Adrenal gland (tissue), 12 donors: ENCODE measurements around the gene DLGAP1. TPM values are rescaled to one million over a fixed set of nuclear protein-coding genes. Genes with fewer than 3 reads are reported as not detected.

Experiments used
- DNase-seq, 7 donors: peaks; one replicate each; pipeline ENCODE4 v3.0.0-alpha.2; 2019 to 2020
- H3K27ac ChIP-seq, 5 donors: fragments of 200-600 bp; sonication (generic) in 4 of 5; 1 replicate in 3 of 5; 2 replicates in 2 of 5; pipeline versions ENCODE4 v1.5.1 to v1.8.0; 2016 to 2020; ENCODE audit warnings: mild to moderate bottlenecking in 1 of 5
- H3K27me3 ChIP-seq: fragments of 200-600 bp; 2 replicates; pipeline ENCODE4 v1.8.0; 2021
- H3K36me3 ChIP-seq, 2 donors: fragments of 200-600 bp; replicated peaks in 1 of 2; 1 replicate in 1 of 2; 2 replicates in 1 of 2; pipeline versions ENCODE4 v1.5.1 to v1.8.0; 2018 to 2022
- H3K4me1 ChIP-seq, 2 donors: fragments of 200-600 bp; replicated peaks in 1 of 2; 1 replicate in 1 of 2; 2 replicates in 1 of 2; pipeline versions ENCODE4 v1.5.1 to v1.8.0; 2018 to 2021
- H3K4me3 ChIP-seq, 4 donors: fragments of 200-600 bp; sonication (generic) in 3 of 4; one replicate each; pipeline ENCODE4 v1.5.1; 2016 to 2018
- H3K9me3 ChIP-seq, 3 donors: fragments of 200-600 bp; sonication (generic) in 1 of 3; replicated peaks in 1 of 3; 1 replicate in 2 of 3; 2 replicates in 1 of 3; pipeline versions ENCODE4 v1.5.1 to v1.8.0; 2016 to 2021
- POLR2A ChIP-seq, 2 donors: fragments of 450-650 bp; IDR thresholded peaks; one replicate each; pipeline ENCODE4 v1.6.1; 2017; ENCODE audit warnings: antibody characterized with exemption in 2 of 2, mild to moderate bottlenecking in 2 of 2, moderate library complexity in 1 of 2
- WGBS, 4 donors: extraction: QIAGEN DNeasy Blood & Tissue Kit in 2 of 4; methylation state at CpG; one replicate each; pipeline versions ENCODE4 v1.1.5 to v1.1.7; 2013 to 2017; 5-methylcytosine and 5-hydroxymethylcytosine counted together
- intact Hi-C, 2 donors: fragments of 100-400 bp; cut with DNase I; formaldehyde crosslinking; loops; one replicate each; pipeline versions ENCODE4 v1.14.1 to v1.15.0; 2022 to 2023
- polyA plus RNA-seq, 3 donors: library from polyadenylated mRNA; stranded (reverse); fragments of 200-250 nt in 2 of 3; fragments of 350-450 nt in 1 of 3; fragmentation: Illumina TruSeq in 1 of 3; extraction: RNeasy Lipid Tissue Mini Kit (QIAGEN cat#74804) in 1 of 3; gene quantifications; one replicate each; pipeline ENCODE4 v1.2.3, GENCODE V29; 2013 to 2014
- total RNA-seq, 9 donors: library from RNA; depleted of rRNA in 4 of 9; stranded (reverse); fragments of >200 nt in 4 of 9; fragments of 120-200 nt in 1 of 9; fragmentation: NEBNext Ultra II Directional in 1 of 9; extraction: Animal tissue kit (Norgen Biotek cat#: 25700) in 1 of 9; gene quantifications; one replicate each; pipeline versions ENCODE4 v1.1.0 to v1.2.4, GENCODE V29; 2013 to 2023
- TF ChIP-seq, protein P1 (sequence below), 6 experiments: fragments of 450-650 bp in 4 of 6; fragments of 200-600 bp in 2 of 6; sonication (generic) in 1 of 6; IDR thresholded peaks; 1 replicate in 5 of 6; 2 replicates in 1 of 6; pipeline versions ENCODE4 v1.5.1 to v1.8.0; 2016 to 2021; ENCODE audit warnings: antibody characterized with exemption in 6 of 6, mild to moderate bottlenecking in 2 of 6, moderate library complexity in 1 of 6
- donor health status: healthy with polysubstance abuse.
- donor health status: Bipolar disorder and iron deficiency.
- donor health status: DM: yes; HTN: yes; CAD: no.
- donor health status: DM: no; HTN: no; CAD: no.
- donor health status: DM: no; HTN: no; CAD: no.
- donor health status: DM: yes; HTN: yes; CAD: no.

DLGAP1 gene
- total and polyA plus RNA-seq, 12 donors = 1.7 to 30.9 (median 12.9) TPM

DNA sequence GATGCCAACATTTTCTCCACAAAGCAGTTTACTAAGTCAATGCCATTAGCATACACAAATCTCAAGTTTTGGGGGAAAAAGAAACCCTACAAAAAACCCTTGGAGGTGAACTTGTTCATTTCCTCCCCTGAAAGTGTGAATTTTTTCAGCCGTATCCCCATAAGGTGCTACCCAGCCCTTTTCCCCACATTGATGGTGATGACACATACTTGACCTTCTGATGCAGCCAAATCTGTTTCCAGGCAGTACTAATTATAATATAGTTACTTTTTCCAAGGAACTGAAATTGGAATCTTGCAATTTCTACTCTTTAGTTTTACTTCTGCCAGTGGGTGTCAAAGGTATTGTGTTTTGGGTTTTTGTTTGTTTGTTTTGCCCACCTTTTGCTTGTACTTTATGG is 530.7 kb downstream of the DLGAP1 start:
- H3K4me3 ChIP-seq = no peak overlapping the region
- peak in 3 of 7 donors; percentile 24 to 35 (median 32) for DNase-seq
- no peaks in the 10 kb centered on the region for H3K9me3 ChIP-seq
- intact Hi-C loops = no loop called here
- WGBS, 4 donors = 42 to 56% (median 45%) methylated on average over 1 of the region's 1 CpG
- no peak overlapping the region for H3K27ac ChIP-seq
- H3K27me3 ChIP-seq = no peaks in the 10 kb centered on the region
- TF ChIP-seq, protein P1, sequence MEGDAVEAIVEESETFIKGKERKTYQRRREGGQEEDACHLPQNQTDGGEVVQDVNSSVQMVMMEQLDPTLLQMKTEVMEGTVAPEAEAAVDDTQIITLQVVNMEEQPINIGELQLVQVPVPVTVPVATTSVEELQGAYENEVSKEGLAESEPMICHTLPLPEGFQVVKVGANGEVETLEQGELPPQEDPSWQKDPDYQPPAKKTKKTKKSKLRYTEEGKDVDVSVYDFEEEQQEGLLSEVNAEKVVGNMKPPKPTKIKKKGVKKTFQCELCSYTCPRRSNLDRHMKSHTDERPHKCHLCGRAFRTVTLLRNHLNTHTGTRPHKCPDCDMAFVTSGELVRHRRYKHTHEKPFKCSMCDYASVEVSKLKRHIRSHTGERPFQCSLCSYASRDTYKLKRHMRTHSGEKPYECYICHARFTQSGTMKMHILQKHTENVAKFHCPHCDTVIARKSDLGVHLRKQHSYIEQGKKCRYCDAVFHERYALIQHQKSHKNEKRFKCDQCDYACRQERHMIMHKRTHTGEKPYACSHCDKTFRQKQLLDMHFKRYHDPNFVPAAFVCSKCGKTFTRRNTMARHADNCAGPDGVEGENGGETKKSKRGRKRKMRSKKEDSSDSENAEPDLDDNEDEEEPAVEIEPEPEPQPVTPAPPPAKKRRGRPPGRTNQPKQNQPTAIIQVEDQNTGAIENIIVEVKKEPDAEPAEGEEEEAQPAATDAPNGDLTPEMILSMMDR (IDR thresholded peaks at IDR 0.05) = no peak
- no peak for TF ChIP-seq POLR2A (IDR thresholded peaks at IDR 0.05)
- H3K36me3 ChIP-seq = no peaks in the 10 kb centered on the region
- H3K4me1 ChIP-seq = peaks cover 0 to 13% of the 10 kb centered on the region in 2 donors

DNA sequence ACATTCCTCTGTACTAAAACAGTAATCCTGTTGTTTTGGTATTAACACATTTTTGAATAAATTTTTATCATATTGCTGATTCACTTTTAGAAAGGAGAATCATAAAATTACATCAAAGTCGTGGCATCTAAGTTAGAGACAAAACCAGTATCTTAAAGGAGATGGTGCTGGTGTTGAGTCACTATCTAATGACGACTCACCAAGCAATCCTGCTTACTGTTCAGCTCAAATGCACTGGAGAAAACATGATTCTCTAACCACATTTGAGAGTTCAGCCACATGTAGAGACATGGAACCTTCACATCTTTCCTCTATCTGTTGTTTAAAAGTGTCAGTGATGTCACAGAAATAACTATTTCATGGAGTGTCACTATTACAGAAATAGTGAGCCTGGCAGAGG is 531.4 kb downstream of the DLGAP1 start:
- intact Hi-C loops = no loop called here
- Histone ChIP-seq H3K4me1 (peaks cover 0 to 13% of the 10 kb centered on the region in 2 donors), H3K27ac (no peak overlapping the region), H3K27me3 (no peaks in the 10 kb centered on the region), H3K9me3 (no peaks in the 10 kb centered on the region), H3K36me3 (no peaks in the 10 kb centered on the region), H3K4me3 (no peak overlapping the region)
- TF ChIP-seq, protein P1 (IDR thresholded peaks at IDR 0.05) = no peak
- no peak for TF ChIP-seq POLR2A (IDR thresholded peaks at IDR 0.05)
- DNase-seq = no peak
- WGBS, 4 donors = 47 to 68% (median 61%) methylated on average over 2 of the region's 2 CpGs

DNA sequence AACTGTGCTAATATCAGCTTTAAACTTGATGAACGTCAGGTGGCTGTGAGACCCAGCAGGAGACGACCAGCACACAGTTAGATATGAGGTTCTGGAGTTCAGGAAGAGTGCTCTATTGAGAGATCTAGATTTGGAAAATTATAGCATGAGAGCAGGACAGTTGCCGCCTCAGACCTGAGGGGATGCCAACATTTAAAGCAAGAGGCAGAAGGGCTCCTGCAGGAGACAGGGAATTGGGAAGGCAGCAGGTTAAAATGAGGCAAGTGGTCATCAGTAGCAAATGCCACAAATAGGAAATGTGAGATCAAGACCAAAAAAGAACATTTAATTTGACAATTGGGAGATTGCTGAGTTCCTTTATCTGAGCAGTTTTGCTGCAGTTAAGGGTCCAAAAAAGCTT is 533.3 kb downstream of the DLGAP1 start:
- 85 to 92% (median 86%) methylated on average over 3 of the region's 3 CpGs for WGBS, 4 donors
- H3K4me1 ChIP-seq = peaks cover 0 to 13% of the 10 kb centered on the region in 2 donors
- H3K27me3 ChIP-seq = no peaks in the 10 kb centered on the region
- H3K36me3 ChIP-seq = no peaks in the 10 kb centered on the region
- no peaks in the 10 kb centered on the region for H3K9me3 ChIP-seq
- DNase-seq = no peak
- intact Hi-C loops = no loop called here
- H3K27ac ChIP-seq = no peak overlapping the region
- TF ChIP-seq POLR2A (IDR thresholded peaks at IDR 0.05) = no peak
- TF ChIP-seq, protein P1 (IDR thresholded peaks at IDR 0.05) = no peak
- no peak overlapping the region for H3K4me3 ChIP-seq

DNA sequence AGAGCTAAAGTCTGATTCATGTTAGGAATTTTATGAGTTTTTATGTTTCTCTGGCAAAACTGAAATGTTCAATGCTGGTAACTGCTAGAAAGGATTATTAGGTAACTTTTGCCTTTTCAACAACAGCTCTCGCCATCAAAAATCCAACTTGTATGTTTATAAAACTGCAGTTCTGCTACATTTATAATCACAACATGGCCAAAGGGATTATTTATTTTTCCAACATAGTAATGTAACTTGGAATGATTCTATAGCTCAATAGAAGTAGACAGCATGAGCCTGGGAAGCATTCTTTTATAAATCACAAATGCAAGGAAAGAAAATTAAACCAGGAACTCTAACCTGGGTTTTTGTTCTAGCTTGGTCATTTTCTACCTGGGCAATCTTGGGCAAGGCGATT is 534.3 kb downstream of the DLGAP1 start:
- intact Hi-C loops = no loop called here
- no peaks in the 10 kb centered on the region for H3K27me3 ChIP-seq
- peaks cover 0 to 13% of the 10 kb centered on the region in 2 donors for H3K4me1 ChIP-seq
- TF ChIP-seq POLR2A (IDR thresholded peaks at IDR 0.05) = no peak
- TF ChIP-seq, protein P1 (IDR thresholded peaks at IDR 0.05) = no peak
- H3K27ac ChIP-seq = no peak overlapping the region
- 90 to 95% (median 91%) methylated on average over 2 of the region's 2 CpGs for WGBS, 4 donors
- no peaks in the 10 kb centered on the region for H3K9me3 ChIP-seq
- H3K36me3 ChIP-seq = no peaks in the 10 kb centered on the region
- no peak overlapping the region for H3K4me3 ChIP-seq
- DNase-seq = no peak
